GM19193 (cell line): ENCODE measurements around the gene EIF3K.

Source experiments
- POLR2A ChIP-seq: IDR thresholded peaks from 4 replicates; pipeline ENCODE4 v1.6.1; 2011; ENCODE audit not compliant: insufficient read depth, insufficient read length; ENCODE audit errors: extremely low read depth

EIF3K gene

DNA sequence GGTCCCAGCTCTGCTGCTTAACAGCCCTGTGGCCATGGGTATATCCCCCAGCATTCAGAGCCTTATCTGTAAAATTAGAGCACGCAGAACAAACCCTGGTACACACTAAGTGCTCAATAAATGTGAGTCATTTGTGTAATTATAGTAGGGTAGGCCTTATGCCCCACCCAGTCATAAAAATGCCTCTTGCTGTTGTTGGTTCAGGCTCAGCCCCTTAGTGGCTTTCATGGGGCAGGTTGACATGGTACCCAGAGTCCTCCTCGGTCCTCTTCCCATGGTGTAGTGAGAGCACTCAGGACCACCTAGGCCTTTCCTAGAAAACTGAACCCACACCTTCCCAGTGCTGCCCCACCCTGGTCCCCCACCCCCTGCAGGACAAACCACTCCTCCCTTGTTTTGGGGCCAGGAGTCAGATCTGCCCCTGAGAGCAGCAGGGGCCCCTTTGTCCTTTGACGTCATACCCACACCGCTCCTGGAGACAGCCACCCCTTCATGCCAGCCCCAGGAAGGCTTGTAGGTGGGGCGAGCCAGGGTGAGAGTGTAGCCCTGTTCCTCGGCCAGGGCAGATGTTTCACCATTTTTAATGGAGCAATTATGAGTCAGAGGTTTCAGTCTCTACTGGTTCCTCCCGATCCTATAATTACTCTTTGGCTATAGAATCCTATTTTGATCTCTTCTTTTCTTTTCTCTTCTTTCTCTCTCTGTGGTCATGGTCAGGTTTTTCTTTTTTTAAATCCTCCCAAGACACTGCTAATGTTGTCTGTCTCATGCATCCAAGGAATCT, 65.3 kb downstream of the EIF3K start:
- no peak for TF ChIP-seq POLR2A

GRCh38 chr19:38684862-38685665, 66.1 kb downstream of the EIF3K start:
- TF ChIP-seq POLR2A = no peak

DNA sequence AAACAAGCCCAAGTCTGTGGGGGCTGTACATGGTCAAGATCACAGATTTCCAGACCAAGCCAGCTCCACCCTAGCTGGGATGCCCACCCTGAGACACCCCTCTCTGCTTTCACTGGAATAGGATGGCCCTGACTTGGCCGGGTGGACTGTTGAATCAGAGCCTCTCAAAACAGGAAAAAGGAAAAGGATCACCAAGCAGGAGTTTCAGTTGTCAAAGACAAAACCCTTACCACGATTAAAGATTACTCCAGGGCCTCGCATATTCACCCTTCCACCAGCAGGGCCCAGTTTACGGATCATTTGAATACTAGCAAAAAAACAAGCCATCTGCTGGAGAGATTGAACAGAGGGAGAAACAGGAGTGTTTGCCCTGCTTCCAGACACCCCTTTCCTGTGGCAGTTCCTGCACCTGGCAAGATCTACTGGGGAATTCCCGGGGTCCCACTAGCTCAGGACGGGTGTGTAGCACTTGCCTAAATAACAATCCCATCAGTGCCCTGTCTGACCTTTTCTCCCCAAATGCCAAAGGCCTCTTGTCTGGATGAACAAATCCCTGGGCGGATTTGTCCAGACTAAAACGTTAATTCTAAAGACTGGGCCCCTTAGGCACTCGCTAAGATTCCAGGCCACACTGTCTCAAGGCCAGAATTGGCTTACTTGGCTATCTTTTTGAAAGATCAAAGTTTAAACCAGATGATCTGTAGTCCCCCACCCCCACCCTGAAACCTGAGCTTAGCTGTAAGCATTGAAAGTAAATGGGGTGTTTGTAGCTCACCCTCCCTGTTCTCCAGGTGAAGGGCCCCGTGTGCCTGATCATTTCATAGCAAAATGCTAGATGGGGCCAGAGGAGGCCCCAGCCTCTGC, 66.9 kb downstream of the EIF3K start:
- no peak for TF ChIP-seq POLR2A

DNA sequence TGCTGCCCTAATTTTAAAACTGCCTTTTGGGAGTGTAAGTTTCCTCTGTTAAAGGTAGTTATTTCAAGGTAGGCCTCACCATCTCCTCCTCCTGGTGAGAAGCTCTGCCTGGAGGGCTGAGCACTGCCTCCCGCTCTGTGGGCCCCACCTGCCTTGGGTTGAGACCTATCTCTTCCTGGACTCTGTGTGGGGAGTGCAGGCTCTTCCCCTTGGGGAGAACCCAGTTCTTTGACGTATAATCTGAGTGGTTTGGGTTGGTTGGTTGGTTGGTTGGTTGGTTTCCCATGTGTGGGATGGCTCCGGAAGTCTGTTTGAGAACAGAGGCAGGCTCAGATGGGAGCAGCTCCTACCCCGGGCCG, 67.5 kb downstream of the EIF3K start:
- peak; percentile 45 for TF ChIP-seq POLR2A
